NB4 (cell line): ENCODE data around the gene OR8H2.
"Not testable (repeated sequence)": the region's sequence is repeated elsewhere in the genome, so short reads cannot be mapped to it uniquely, and the experiment has no call there.

Experiments used
- TF ChIP-seq, protein P1 (sequence below): IDR thresholded peaks from one replicate; pipeline ENCODE4 v1.5.1; 2012; ENCODE audit warnings: low read depth, low read length
- TF ChIP-seq, protein P2 (sequence below): IDR thresholded peaks from 2 replicates; pipeline ENCODE4 v1.6.1; 2011; ENCODE audit warnings: low read depth, low read length

DNA sequence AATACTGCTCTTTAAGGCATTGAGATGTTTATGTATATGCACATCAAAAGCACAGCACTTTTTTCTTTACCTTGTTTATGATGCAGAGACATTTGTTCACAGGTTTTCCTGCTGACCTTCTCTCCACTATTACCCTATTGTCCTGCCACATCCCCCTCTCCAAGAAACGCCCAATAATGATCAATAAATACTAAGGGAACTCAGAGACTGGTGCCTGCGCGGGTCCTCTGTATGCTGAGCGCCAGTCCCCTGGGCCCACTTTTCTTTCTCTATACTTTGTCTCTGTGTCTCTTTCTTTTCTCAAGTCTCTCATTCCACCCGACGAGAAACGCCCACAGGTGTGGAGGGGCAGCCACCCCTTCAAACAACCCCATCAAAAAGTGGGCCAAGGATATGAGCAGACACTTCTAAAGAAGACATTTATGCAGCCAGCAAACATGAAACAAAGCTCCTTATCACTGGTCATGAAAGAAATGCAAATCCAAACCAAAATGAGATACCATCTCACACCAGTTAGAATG is 45.2 kb upstream of the OR8H2 start:
- TF ChIP-seq, protein P1, sequence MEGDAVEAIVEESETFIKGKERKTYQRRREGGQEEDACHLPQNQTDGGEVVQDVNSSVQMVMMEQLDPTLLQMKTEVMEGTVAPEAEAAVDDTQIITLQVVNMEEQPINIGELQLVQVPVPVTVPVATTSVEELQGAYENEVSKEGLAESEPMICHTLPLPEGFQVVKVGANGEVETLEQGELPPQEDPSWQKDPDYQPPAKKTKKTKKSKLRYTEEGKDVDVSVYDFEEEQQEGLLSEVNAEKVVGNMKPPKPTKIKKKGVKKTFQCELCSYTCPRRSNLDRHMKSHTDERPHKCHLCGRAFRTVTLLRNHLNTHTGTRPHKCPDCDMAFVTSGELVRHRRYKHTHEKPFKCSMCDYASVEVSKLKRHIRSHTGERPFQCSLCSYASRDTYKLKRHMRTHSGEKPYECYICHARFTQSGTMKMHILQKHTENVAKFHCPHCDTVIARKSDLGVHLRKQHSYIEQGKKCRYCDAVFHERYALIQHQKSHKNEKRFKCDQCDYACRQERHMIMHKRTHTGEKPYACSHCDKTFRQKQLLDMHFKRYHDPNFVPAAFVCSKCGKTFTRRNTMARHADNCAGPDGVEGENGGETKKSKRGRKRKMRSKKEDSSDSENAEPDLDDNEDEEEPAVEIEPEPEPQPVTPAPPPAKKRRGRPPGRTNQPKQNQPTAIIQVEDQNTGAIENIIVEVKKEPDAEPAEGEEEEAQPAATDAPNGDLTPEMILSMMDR, result not testable (repeated sequence)
- TF ChIP-seq, protein P2, sequence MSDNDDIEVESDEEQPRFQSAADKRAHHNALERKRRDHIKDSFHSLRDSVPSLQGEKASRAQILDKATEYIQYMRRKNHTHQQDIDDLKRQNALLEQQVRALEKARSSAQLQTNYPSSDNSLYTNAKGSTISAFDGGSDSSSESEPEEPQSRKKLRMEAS, result not testable (repeated sequence)
